ENCODE measurements around the gene XRCC1.

- TF ChIP-seq POLR2AphosphoS5 (IDR thresholded peaks at IDR 0.05) (peak; percentile 65 to 71 (median 66)), CTCF (IDR thresholded peaks at IDR 0.05) (peak in 1 of 5 experiments; percentile 1), EP300 (IDR thresholded peaks at IDR 0.05; ENCODE audit: low read depth) (no peak), POLR2A (IDR thresholded peaks at IDR 0.05) (no peak)
These were observed 42.3 kb downstream of the XRCC1 start, which contains the start of gene ZNF575 for GRCh38 chr19:43532962-43533545.
